PC-3 (cell line): ENCODE data around the gene AP3M1. TPM values are rescaled to one million over a fixed set of nuclear protein-coding genes. Genes with fewer than 3 reads are reported as not detected.

Experiments used
- total RNA-seq: library from RNA; depleted of rRNA; stranded (reverse); fragments of >200 nt; gene quantifications from 2 replicates; pipeline ENCODE4 v1.2.3, GENCODE V29; 2014; rRNA removed

The AP3M1 gene
- total RNA-seq, 1 experiment from 2014 or later: 165 TPM

Other genes starting within 250 kb of the AP3M1 start
- gene PLAU, start 239.7 kb downstream of the AP3M1 start, total RNA-seq: 1,570 and 1,582 TPM in 2 replicates
- 382 and 445 TPM in 2 replicates for gene VCL, start 152.7 kb downstream of the AP3M1 start, total RNA-seq
- 221 and 256 TPM in 2 replicates for gene ADK, start 393 bp upstream of the AP3M1 start, total RNA-seq